OCI-LY3 (cell line): Measurements from ENCODE around the gene OR2B2.
"Not testable (repeated sequence)": the region's sequence is repeated elsewhere in the genome, so short reads cannot be mapped to it uniquely, and the experiment has no call there.

Source experiments
- EZH2phosphoT487 ChIP-seq: fragments of 200-600 bp; shearing (Covaris generic); IDR thresholded peaks from 2 replicates; pipeline ENCODE4 v1.6.1; 2018; ENCODE audit warnings: antibody characterized with exemption, mixed run types, low read depth
- TF ChIP-seq, protein P1 (sequence below): fragments of 200-600, 300-600 bp; sonication (generic); IDR thresholded peaks from 2 replicates; pipeline ENCODE4 v1.5.1; 2014; ENCODE audit warnings: antibody characterized with exemption, low read length, low read depth

DNA sequence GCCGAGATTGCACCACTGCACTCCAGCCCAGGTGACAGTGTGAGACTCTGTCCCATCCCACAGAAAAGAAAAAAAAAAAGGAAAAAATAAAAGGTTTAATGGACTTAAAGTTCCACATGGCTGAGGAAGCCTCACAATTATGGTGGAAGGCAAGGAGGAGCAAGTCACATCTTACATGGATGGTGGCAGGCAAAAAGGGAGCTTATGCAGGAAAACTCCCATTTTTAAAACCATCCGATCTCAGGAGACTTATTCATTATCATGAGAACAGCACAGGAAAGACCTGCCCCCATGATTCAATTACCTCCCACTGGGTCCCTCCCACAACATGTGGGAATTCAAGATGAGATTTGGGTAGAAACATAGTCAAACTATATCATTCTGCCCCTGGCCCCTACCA lies 15.8 kb upstream of the OR2B2 start:
- TF ChIP-seq, protein P1, sequence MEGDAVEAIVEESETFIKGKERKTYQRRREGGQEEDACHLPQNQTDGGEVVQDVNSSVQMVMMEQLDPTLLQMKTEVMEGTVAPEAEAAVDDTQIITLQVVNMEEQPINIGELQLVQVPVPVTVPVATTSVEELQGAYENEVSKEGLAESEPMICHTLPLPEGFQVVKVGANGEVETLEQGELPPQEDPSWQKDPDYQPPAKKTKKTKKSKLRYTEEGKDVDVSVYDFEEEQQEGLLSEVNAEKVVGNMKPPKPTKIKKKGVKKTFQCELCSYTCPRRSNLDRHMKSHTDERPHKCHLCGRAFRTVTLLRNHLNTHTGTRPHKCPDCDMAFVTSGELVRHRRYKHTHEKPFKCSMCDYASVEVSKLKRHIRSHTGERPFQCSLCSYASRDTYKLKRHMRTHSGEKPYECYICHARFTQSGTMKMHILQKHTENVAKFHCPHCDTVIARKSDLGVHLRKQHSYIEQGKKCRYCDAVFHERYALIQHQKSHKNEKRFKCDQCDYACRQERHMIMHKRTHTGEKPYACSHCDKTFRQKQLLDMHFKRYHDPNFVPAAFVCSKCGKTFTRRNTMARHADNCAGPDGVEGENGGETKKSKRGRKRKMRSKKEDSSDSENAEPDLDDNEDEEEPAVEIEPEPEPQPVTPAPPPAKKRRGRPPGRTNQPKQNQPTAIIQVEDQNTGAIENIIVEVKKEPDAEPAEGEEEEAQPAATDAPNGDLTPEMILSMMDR: not testable (repeated sequence)
- TF ChIP-seq EZH2phosphoT487: not testable (repeated sequence)
